Adrenal gland (tissue), 12 donors: ENCODE data around the gene ST3GAL4. TPM values are rescaled to one million over a fixed set of nuclear protein-coding genes. Genes with fewer than 3 reads are reported as not detected.

Experiments
- DNase-seq, 7 donors: peaks; one replicate each; pipeline ENCODE4 v3.0.0-alpha.2; 2019 to 2020
- H3K27ac ChIP-seq, 5 donors: fragments of 200-600 bp; sonication (generic) in 4 of 5; 1 replicate in 3 of 5; 2 replicates in 2 of 5; pipeline versions ENCODE4 v1.5.1 to v1.8.0; 2016 to 2020; ENCODE audit warnings: mild to moderate bottlenecking in 1 of 5
- H3K27me3 ChIP-seq: fragments of 200-600 bp; 2 replicates; pipeline ENCODE4 v1.8.0; 2021
- H3K36me3 ChIP-seq, 2 donors: fragments of 200-600 bp; replicated peaks in 1 of 2; 1 replicate in 1 of 2; 2 replicates in 1 of 2; pipeline versions ENCODE4 v1.5.1 to v1.8.0; 2018 to 2022
- H3K4me1 ChIP-seq, 2 donors: fragments of 200-600 bp; replicated peaks in 1 of 2; 1 replicate in 1 of 2; 2 replicates in 1 of 2; pipeline versions ENCODE4 v1.5.1 to v1.8.0; 2018 to 2021
- H3K4me3 ChIP-seq, 4 donors: fragments of 200-600 bp; sonication (generic) in 3 of 4; one replicate each; pipeline ENCODE4 v1.5.1; 2016 to 2018
- H3K9me3 ChIP-seq, 3 donors: fragments of 200-600 bp; sonication (generic) in 1 of 3; replicated peaks in 1 of 3; 1 replicate in 2 of 3; 2 replicates in 1 of 3; pipeline versions ENCODE4 v1.5.1 to v1.8.0; 2016 to 2021
- POLR2A ChIP-seq, 2 donors: fragments of 450-650 bp; IDR thresholded peaks; one replicate each; pipeline ENCODE4 v1.6.1; 2017; ENCODE audit warnings: antibody characterized with exemption in 2 of 2, mild to moderate bottlenecking in 2 of 2, moderate library complexity in 1 of 2
- WGBS, 4 donors: extraction: QIAGEN DNeasy Blood & Tissue Kit in 2 of 4; methylation state at CpG; one replicate each; pipeline versions ENCODE4 v1.1.5 to v1.1.7; 2013 to 2017; 5-methylcytosine and 5-hydroxymethylcytosine counted together
- intact Hi-C, 2 donors: fragments of 100-400 bp; cut with DNase I; formaldehyde crosslinking; loops; one replicate each; pipeline versions ENCODE4 v1.14.1 to v1.15.0; 2022 to 2023
- polyA plus RNA-seq, 3 donors: library from polyadenylated mRNA; stranded (reverse); fragments of 200-250 nt in 2 of 3; fragments of 350-450 nt in 1 of 3; fragmentation: Illumina TruSeq in 1 of 3; extraction: RNeasy Lipid Tissue Mini Kit (QIAGEN cat#74804) in 1 of 3; gene quantifications; one replicate each; pipeline ENCODE4 v1.2.3, GENCODE V29; 2013 to 2014
- total RNA-seq, 9 donors: library from RNA; depleted of rRNA in 4 of 9; stranded (reverse); fragments of >200 nt in 4 of 9; fragments of 120-200 nt in 1 of 9; fragmentation: NEBNext Ultra II Directional in 1 of 9; extraction: Animal tissue kit (Norgen Biotek cat#: 25700) in 1 of 9; gene quantifications; one replicate each; pipeline versions ENCODE4 v1.1.0 to v1.2.4, GENCODE V29; 2013 to 2023
- TF ChIP-seq, protein P1 (sequence below), 6 experiments: fragments of 450-650 bp in 4 of 6; fragments of 200-600 bp in 2 of 6; sonication (generic) in 1 of 6; IDR thresholded peaks; 1 replicate in 5 of 6; 2 replicates in 1 of 6; pipeline versions ENCODE4 v1.5.1 to v1.8.0; 2016 to 2021; ENCODE audit warnings: antibody characterized with exemption in 6 of 6, mild to moderate bottlenecking in 2 of 6, moderate library complexity in 1 of 6
- donor health status: healthy with polysubstance abuse.
- donor health status: Bipolar disorder and iron deficiency.
- donor health status: DM: yes; HTN: yes; CAD: no.
- donor health status: DM: no; HTN: no; CAD: no.
- donor health status: DM: no; HTN: no; CAD: no.
- donor health status: DM: yes; HTN: yes; CAD: no.

ST3GAL4 gene
- total and polyA plus RNA-seq, 12 donors, result 119 to 359 (median 163) TPM

DNA sequence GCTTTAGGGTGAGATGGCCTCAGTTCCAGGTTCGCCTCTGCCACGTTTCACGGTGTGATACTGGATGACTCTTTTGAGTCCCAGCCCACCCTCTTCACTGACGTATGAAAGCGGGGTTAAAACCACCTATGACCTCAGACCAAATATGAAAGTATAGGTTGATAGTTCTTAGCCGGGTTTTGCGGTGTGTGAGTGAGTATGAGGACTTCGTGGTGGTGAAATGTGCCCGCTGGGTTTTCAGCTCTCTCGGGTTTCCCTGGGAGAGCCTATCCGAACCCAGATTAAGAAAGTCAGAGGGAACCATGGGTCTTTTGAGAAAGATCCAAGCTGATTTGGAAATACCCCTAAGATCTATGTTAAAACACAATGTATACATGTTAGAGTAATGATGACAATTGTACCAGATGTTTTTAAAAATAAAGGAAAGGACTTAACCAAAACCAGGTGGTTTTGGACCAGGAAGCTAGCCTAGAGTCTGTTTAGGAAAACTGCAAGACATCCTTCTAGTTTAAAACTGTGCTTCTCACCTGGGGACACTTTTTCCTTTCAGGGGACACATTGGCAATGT is 25.8 kb upstream of the ST3GAL4 start:
- TF ChIP-seq, protein P1, sequence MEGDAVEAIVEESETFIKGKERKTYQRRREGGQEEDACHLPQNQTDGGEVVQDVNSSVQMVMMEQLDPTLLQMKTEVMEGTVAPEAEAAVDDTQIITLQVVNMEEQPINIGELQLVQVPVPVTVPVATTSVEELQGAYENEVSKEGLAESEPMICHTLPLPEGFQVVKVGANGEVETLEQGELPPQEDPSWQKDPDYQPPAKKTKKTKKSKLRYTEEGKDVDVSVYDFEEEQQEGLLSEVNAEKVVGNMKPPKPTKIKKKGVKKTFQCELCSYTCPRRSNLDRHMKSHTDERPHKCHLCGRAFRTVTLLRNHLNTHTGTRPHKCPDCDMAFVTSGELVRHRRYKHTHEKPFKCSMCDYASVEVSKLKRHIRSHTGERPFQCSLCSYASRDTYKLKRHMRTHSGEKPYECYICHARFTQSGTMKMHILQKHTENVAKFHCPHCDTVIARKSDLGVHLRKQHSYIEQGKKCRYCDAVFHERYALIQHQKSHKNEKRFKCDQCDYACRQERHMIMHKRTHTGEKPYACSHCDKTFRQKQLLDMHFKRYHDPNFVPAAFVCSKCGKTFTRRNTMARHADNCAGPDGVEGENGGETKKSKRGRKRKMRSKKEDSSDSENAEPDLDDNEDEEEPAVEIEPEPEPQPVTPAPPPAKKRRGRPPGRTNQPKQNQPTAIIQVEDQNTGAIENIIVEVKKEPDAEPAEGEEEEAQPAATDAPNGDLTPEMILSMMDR (IDR thresholded peaks at IDR 0.05), result no peak
- H3K4me3 ChIP-seq, result no peak overlapping the region
- no peaks in the 10 kb centered on the region for H3K27me3 ChIP-seq
- peaks cover 10 to 13% of the 10 kb centered on the region in 2 donors for H3K4me1 ChIP-seq
- H3K27ac ChIP-seq, result no peak overlapping the region
- H3K9me3 ChIP-seq, result no peaks in the 10 kb centered on the region
- 89 to 96% (median 94%) methylated on average over 11 of the region's 11 CpGs for WGBS, 4 donors
- peak in 1 of 7 donors; percentile 9 for DNase-seq
- intact Hi-C loops, result no loop called here
- H3K36me3 ChIP-seq, result no peaks in the 10 kb centered on the region

DNA sequence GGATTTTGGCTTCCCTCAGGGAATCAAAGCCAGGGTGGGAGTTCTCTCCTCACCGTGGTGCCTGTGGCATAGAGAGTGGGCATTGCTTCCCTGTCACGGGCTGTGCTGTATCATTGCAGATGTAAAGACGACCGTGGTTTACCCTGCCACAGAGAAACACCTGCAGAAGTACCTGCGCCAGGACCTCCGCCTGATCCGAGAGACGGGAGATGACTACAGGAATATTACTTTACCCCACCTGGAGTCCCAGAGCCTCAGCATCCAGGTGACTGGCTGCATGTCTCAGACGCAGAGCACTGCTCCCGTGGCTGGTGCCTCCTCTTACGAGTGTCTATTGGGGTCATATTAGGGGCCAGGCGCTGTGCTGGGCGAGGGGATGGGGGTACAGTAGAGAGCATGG is 24.2 kb upstream of the ST3GAL4 start:
- H3K4me1 ChIP-seq, result peaks cover 10 to 20% of the 10 kb centered on the region in 2 donors
- H3K4me3 ChIP-seq, result no peak overlapping the region
- no peaks in the 10 kb centered on the region for H3K27me3 ChIP-seq
- H3K36me3 ChIP-seq, result no peaks in the 10 kb centered on the region
- 90 to 100% (median 95%) methylated on average over 5 to 13 of the region's 13 CpGs for WGBS, 4 donors
- H3K27ac ChIP-seq, result peak overlapping the region in 1 of 5 donors; percentile 82
- TF ChIP-seq, protein P1 (IDR thresholded peaks at IDR 0.05), result no peak
- no peak for TF ChIP-seq POLR2A (IDR thresholded peaks at IDR 0.05)
- DNase-seq, result peak in 1 of 7 donors; percentile 10
- H3K9me3 ChIP-seq, result no peaks in the 10 kb centered on the region
- intact Hi-C loops, result no loop called here

DNA sequence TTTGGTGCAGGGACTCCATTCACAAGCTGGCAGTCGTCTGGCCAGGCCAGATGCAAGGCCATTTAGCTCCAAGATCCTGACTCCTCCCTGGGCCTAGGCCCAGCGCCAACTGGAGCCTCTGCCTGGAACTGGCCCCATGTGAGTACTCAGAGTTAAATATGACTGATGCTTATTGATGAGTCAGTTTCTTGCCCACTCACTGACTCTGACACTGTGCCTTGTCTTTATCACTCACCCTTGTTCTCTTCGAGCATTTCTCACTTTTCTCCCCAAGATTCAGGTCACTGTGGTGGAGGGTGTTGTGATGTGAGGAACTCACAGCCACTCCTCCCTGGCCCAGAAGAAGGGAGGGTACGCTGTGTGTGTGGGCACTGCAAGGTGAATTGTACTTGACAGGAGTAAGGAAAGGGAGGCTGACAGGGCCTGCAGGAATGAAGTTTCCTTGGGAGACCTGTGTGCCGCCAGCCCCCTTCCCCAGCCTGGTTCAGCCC is 23.2 kb upstream of the ST3GAL4 start:
- intact Hi-C loops, result no loop called here
- Histone ChIP-seq H3K4me3 (no peak overlapping the region), H3K4me1 (peaks cover 10 to 29% of the 10 kb centered on the region in 2 donors), H3K27me3 (no peaks in the 10 kb centered on the region), H3K9me3 (no peaks in the 10 kb centered on the region), H3K36me3 (no peaks in the 10 kb centered on the region), H3K27ac (peak overlapping the region; percentile 35 to 82 (median 58))
- DNase-seq, result peak; percentile 89 to 97 (median 95)
- TF ChIP-seq, protein P1 (IDR thresholded peaks at IDR 0.05), result no peak
- peak in 1 of 2 donors; percentile 35 for TF ChIP-seq POLR2A (IDR thresholded peaks at IDR 0.05)
- 28 to 45% (median 40%) methylated on average over 5 of the region's 5 CpGs for WGBS, 4 donors

DNA sequence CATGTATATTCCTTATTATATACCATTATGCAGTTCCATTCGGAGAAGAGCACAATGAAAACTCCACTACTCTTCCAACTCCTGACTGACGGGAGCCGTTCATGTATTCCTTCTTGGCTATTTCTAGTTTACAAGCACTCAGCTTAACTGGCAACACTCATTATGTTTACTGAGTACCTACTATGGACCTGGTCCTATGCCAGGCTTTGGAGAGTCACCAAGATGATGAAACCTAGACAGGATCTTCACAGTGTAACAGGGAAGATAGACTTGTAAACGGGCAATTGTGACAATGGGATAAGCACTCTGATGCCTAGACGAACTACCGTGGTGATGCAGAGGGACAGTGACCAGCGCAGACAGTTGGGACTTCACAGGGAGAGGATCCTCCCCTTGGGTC is 22.3 kb upstream of the ST3GAL4 start:
- intact Hi-C loops, result no loop called here
- DNase-seq, result no peak
- TF ChIP-seq, protein P1 (IDR thresholded peaks at IDR 0.05), result no peak
- no peak for TF ChIP-seq POLR2A (IDR thresholded peaks at IDR 0.05)
- Histone ChIP-seq H3K9me3 (no peaks in the 10 kb centered on the region), H3K27me3 (no peaks in the 10 kb centered on the region), H3K4me1 (peaks cover 10 to 31% of the 10 kb centered on the region in 2 donors), H3K4me3 (no peak overlapping the region), H3K27ac (peak overlapping the region in 2 of 5 donors; percentile 58 to 82), H3K36me3 (no peaks in the 10 kb centered on the region)
- 92 to 95% (median 94%) methylated on average over 7 of the region's 7 CpGs for WGBS, 4 donors
